GM19043 (cell line): Measurements from ENCODE around the gene SLC29A4.
"Not testable (repeated sequence)": the region's sequence is repeated elsewhere in the genome, so short reads cannot be mapped to it uniquely, and the experiment has no call there.

Experiments used
- ATAC-seq: cut with Tn5 transposase; IDR thresholded peaks from one replicate; pipeline ENCODE4 v1.9.1; 2021; ENCODE audit warnings: low read depth; ENCODE audit not compliant: unreplicated experiment

Gene SLC29A4

DNA sequence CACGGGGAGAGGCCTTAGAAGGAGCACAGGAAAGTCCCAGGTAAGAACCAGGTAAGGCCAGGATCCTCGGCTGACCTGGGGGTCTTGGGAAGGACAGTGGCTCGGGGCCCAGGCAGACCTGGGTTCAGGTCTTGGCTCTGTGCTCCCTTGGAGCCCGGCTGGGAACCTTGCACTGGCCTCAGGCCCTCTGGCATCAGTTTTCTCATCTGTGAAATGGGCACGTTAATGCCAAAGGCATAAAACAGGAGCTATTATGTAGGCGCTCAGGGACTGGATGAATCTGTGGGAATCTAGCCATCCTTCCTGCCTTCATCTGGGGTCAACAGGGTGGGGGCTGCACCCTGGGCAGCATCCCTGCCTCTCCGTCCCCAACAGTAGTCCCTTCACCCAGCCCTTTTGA, 8.3 kb upstream of the SLC29A4 start:
- no peak for ATAC-seq

DNA sequence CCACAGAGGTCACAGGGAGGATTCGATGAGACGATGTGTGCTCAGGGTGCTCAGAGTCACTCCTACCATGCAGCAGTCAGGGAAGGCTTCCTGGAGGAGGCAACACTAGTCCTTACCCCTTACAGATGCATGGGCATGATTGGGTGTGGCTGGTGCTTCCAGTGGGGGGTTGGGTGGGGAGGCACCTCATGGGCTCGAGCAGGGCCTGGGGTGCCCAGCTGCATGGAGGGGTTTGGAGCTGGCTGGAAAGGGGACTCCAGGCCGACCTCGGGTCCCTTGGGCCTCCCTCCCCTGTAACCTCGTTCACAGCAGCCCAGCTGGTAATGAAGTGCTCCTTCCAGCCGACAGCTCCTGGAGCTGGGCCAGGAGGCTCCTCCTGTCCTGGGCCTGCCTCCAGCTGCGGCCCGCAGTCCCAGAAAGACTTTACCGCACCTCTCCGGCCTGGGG, 7.7 kb upstream of the SLC29A4 start:
- not testable (repeated sequence) for ATAC-seq

DNA sequence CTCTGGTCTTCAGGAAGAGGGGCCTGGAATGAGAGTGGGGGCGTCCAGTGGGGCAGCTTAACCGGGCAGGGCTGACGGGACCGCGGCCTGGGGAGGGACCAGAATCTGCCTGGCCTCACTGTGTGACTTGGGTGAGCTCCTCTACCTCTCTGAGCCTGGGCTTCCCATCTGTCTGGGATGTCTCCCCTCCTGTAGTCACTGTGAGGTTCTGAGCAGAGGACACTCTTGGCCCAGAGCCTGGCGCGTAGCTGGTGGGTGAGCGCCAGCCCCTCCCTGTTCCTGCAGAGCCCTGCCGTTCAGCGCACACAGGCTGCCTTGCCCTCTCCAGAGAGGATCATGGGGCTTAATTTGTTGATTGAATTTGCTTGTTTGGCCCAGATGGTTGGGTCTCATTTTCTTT, 7.2 kb upstream of the SLC29A4 start:
- not testable (repeated sequence) for ATAC-seq

DNA sequence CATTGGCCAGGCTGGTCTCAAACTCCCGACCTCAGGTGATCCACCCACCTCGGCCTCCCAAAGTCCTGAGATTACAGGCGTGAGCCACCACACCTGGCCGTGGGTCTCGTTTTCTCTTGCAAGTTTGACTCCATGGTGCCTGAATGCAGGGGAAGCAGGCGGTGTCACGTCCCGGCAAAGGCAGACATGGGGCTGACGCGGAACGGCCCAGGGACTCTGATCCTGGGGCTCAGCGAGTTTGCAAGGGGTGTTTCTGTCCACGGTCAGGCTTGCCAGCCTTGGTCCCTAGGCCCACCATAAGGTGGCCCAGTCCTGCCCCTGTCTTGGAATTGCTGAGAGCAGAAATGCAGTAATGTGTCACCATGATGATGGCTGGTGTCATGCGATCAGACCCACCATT, 6.6 kb upstream of the SLC29A4 start:
- ATAC-seq, result not testable (repeated sequence)

DNA sequence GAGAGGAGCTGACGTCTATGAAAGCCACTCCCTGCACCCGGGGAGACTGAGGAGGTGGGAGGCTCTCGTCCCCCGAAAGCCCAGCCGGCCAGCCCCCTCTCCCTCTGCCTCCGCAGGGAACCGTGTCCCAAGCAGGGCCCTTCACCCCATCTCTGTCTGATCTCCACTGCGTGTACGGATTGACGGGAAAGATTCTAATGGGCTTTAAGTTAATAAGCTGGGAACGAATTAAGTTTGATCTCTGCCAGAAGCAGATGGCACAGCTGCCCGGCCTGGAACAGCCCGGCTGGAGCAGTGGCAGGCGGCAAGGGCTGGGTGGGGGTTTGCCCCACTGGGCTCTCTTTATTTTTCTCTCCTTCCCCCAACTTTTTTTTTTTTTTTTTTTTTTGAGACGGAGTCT, 6.1 kb upstream of the SLC29A4 start:
- no peak for ATAC-seq

DNA sequence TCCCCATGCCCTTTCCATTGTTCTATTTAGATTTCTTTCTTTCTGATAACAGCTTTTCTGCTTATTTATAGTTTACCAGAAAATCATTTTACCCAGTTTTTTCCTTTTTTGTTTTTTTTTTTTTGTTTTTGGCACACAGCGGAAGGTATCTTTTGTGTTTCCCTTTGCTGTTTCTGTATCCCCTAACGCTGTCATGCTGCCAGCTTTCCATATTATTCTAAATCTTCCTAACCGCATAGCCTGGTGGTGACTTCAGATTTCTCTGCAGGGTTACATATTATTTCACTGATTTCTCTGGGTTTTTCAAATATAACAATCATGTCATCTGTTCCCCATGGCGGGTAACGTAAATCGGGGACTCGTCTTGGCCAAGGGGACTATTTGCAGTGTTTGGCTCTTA, 4.0 kb upstream of the SLC29A4 start:
- no peak for ATAC-seq

DNA sequence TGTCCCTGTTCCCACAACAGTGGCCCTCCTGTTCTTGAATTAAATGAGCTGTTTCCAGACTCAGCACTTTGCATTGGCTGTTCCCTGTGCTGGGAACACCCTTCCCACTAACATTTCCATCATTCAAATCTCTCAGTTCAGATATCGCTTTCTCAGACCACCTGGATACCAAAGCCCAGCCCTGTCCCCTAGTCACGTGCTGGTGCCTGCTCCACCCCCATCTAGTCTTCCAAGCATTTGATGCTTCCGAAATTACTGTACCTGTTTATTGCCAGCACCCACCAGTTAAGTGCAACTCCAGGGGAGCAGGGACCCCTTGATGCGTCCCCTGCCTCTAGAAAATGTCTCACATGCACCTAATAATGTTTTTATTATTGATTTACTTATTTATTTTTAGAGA, 3.0 kb upstream of the SLC29A4 start:
- ATAC-seq, result no peak

DNA sequence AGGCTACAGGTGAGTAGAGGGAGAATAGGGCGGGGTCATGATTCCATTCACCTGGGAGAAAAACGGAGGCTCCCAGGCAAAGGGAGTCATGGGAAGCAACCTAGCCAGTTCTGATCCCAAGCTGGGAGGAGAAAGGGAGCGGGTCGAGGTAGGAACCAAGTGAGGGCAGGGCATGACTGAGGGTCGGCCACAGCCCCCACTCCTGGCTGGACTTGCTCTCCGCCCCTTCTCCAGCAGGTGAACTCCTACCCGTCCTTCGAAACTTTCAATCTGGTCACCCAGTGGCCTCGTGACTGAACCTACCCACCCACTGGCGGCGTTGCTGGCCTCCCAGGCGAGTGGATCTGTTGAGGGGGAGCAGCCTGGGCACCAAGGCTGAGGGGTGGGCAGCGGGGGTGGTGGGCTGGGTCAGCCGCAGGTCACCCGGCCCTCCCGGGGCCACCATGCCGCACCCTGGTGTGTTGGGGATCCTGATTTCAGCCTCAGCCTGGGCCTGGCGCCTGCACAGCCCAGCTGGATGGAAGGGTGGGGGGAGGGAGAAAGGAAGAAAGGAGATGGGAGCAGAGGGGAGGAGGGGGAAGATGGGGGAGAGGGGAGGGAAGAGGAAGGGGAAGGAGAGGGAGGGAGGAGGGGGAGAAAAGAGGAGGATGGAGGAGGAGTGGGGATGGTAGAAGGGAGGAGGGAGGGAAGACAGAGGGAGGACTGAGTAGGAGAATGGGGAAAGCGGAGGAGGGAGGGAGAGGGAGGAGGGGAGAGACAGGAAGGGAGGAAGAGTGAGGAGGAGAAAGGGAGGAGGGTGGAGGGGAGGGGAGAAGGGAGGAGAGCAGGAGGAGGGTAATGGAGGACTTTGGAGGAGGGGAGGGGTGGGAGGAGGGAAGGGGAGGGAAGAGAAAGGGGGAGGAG, 894 bp upstream of the SLC29A4 start:
- not testable (repeated sequence) for ATAC-seq

DNA sequence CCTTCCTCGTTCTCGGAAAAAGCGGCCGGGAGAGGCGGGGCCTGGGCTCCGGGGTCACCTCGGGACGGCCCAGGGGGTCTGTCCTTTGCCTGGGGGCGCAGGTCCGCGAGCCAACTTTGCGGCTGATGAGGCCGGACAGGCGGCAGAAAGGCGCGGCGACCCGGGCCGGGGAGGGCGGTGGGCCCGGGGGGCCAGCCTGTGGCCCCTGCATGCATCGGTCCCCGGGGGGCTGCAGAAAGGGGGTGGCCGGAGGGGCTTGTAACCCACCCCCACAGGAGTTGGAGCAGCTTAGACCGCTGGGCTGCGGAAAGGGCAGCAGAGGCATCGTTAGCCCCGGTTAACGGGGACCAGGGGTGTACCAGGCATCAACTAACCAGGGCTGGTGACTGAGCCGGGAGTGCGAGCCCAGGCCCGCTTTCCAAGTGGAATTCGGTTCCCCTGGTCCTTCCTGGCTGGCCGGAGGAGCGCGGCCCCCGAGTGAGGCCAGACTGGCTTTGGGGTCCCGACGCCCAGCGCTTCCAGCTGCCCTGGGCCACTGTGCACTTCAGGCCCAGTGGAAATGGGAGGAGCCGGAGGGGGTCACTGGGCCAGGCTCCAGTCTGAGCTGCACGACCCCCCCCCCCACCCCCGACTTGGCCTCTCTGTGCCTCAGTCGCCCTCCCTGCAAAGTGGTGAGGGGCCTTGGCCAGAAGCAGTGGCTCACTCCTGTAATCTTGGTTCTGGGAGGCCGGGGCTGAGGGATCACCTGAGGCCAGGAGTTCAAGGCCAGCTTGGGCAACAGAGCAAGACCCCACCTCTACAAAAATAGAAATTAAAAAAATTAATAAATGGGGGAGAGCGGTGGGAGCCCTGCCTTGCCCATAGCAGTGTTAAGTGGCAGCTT, 919 bp downstream of the SLC29A4 start:
- ATAC-seq, result no peak

DNA sequence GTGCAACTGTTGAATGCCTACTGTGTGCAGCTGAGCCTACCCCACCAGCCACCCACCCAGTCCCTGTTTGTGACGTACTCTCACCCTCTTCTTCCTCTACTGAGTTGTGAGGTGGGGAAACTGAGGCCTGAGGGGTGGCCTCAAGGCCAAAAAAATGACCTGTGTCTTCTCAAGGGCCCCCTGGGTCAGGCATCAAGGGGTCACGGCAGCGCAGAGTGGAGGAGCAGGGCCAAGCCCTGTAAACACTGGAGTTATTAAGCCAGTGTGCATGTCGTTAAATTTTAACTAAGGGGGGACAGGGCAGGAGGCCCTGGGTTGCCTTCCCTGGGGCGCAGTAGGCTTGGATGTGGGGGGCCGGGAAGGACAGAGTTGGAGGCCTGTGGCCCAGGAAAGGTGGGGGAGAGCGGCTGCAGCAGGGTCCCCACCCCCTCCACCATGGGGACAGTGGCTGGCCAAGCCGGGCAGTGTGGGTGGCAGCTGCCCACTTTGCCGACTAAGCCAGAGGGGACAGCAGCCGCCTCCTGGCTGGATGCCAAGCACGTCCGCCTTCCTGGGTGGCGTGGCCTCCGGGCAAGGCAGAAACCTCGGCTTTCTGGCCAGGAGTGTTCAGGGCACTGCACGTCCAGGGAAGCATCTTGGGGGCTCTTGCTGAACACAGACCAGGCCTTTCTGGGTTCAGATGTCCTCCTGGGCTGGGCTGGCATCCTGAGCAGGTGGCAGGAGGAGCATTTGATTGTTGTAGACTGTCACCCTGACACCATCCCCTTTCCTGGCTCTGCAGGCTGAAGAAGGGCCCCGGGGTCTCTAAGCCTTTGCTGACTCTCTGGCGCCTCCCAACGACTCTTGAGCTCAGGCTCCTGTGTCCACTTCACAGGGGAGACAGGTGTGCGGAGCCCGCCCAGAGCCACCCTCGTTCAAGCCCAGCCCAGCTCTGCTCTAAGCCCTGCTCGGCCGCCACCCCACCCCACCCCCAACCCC, 1.9 kb downstream of the SLC29A4 start:
- no peak for ATAC-seq

DNA sequence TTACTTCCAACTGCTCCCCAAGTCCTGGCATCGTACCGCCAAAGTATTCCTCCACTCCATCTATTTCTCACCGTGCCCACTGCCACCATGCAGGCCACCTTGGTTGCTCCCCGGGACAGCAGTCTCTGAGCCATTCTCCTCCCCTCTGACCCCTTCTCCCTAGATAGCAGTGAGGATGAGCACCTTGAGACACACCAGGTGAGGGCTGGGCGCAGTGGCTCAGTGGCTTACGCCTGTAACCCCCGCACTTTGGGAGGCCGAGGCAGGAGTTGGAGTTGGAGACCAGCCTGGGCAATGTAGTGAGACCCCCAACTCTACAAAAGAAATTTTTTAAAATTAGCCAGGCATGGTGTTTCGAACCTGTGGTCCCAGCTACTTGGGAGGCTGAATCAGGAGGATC, 4.2 kb downstream of the SLC29A4 start:
- no peak for ATAC-seq

DNA sequence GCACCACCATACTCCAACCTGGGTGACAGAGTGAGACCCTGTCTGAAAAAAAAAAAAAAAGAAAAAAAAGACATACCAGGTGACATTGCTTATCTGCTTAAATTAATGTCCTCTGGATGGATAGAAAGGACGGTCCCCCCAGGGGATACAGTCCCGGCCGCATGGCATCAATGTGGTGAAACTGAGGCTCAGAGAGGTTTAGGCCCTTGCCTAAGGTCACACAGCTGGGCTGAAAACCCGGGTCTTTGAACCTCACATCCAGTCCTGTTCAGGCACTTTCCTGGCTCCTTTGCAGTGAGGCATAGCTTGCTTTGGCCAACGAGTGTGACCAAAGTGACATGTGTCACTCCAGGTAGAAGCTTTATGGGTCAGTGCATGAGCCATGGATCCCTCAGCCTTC, 4.6 kb downstream of the SLC29A4 start:
- not testable (repeated sequence) for ATAC-seq

DNA sequence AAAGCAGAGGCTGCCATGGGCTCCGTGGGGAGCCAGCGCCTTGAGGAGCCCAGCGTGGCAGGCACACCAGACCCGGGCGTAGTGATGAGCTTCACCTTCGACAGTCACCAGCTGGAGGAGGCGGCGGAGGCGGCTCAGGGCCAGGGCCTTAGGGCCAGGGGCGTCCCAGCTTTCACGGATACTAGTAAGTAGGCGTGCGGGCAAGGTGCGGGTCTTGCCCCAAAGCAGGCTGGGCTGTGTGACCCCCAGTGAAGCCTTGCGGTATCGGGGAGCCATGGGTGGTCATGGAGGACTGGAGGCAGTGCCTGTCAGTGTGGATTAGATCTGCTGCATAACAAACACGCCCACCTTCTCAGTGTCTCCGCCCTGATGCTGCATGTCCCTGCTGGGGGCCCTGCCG, 5.1 kb downstream of the SLC29A4 start:
- no peak for ATAC-seq

DNA sequence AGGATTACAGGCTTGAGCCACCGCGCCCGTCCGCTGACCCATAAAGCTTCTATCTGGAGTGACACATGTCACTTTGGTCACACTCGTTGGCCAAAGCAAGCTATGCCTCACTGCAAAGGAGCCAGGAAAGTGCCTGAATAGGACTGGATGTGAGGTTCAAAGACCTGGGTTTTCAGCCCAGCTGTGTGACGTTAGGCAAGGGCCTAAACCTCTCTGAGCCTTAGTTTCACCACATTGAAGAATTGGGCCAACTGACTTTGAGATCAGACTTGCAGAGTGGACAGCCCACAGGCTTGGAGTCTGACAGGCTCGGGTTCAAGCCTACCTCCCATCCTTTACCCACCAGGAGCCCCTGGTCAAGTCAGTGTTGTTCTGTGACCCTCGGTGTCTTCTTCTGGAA, 5.8 kb downstream of the SLC29A4 start:
- not testable (repeated sequence) for ATAC-seq

DNA sequence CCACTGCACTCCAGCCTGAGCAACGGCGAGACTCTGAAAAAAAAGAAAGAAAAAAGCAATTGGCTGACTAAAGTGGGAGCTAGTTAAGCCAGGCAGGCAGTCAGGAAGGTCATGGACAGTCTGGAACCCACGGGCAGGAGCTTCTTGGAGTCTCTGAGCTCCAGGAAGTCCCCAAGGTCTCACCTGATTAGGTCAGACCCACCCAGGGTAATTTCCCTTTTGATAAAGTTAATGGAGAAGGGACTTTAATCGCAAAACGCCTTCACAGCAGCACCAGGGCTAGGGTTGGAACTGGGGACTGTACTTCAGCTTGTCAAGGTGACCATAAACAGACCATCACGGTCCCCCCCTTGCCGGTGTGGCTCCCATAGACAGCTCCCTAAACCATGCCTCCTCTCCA, 6.6 kb downstream of the SLC29A4 start:
- ATAC-seq, result no peak

DNA sequence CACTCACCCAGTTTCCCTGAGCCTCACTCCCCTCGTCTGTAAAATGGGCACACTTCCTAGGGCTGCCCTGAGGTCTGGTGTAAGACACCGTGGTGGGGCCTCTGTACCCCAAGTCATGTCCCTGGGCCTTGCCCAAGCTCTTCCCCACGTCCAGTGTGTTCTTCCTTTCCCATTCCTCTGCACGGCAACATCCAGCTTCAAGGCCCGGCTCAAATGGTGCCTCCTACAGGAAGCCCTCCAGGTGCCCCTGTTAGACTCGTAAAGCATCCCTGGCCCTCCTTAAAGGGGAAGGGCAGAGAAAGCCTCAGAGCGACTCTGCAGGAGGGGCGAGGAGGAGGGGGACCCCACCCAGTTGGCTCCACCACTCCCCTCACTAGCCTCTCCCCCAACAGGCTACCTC, 8.6 kb downstream of the SLC29A4 start:
- ATAC-seq, result no peak

DNA sequence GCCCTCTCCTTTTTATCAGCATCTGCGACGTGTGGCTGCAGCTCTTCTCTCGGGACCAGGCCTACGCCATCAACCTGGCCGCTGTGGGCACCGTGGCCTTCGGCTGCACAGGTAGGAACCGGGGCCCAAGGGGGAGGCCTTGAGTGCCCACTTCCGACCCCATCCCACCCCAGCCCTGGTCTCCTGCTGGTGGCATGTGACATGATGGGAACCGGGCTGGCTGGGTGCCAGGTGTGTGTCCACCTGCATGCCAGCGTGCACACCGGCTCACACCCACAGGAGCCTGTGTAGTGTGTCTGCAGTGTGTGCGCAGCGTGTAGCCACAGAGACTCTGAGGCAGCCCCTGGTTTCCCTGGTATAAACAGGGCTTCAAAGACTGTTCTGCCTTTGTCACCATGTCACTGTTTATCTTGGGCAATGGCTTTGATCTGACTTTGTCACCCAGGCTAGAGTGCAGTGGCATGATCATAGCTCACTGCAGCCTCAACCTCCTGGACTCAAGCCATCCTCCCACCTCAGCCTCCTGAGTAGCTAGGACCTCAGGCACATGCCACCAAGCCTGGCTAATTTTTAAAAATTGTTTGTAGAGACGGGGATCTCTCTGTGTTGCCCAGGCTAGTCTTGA, 9.1 kb downstream of the SLC29A4 start:
- ATAC-seq, result not testable (repeated sequence)

DNA sequence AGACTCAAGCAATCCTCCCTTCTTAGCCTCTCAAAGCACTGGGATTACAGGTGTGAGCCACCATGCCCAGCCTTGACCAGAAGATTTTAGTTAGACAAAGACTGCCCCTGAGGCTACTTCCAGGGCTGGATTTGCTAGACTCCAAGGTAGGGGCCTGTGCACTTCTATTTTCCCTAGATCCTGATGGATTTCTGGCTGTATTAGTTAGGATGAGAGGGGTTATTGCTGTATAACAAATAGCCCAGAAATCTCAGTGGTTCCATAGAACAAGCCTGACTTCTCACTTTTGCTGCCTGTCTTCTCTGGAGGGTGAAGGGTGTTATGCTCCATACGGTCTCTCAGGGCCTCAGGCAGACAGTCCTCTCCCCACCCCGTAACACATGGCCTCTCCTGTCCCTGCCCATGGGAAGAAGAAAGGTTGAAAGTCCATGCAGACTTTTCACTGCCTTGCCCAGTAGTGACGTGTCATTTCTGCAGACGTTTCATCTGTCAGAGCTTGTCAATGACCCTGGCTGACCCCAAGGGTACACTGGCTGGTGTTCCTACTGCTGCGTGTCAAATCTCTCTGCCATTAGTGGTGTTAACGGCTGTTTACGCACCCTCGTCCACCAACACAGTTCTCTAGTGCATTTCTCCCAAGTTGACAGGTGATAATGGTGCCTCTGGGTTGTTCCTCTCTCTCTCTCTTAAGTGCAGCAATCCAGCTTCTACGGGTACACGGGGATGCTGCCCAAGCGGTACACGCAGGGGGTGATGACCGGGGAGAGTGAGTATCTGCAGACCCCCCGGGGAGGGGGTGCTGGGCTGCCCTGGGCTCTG, 11.6 kb downstream of the SLC29A4 start:
- ATAC-seq, result no peak
